RWPE2 (cell line): Measurements from ENCODE around the gene NFE2L3.
"Not testable (repeated sequence)": the region's sequence is repeated elsewhere in the genome, so short reads cannot be mapped to it uniquely, and the experiment has no call there.

ENCODE experiments used
- ATAC-seq: fragments of 200-7000 bp; cut with Tn5 transposase; 3 replicates; pipeline ENCODE4 v1.9.1; 2021; ENCODE audit warnings: low read depth
- DNase-seq: peaks from one replicate; pipeline ENCODE4 v3.0.0-alpha.2; 2020; ENCODE audit warnings: low spot score
- H3K27ac ChIP-seq: fragments of 450-650 bp; 2 replicates; pipeline ENCODE4 v1.5.1; 2017; ENCODE audit warnings: mild to moderate bottlenecking; ENCODE audit not compliant: poor library complexity, severe bottlenecking
- H3K27me3 ChIP-seq: fragments of 250-450 bp; sonication (Bioruptor Pico); 2 replicates; pipeline ENCODE4 v1.5.1; 2021; ENCODE audit warnings: mild to moderate bottlenecking, moderate library complexity; ENCODE audit not compliant: insufficient read depth, poor library complexity, severe bottlenecking
- H3K36me3 ChIP-seq: fragments of 250-450 bp; sonication (Bioruptor Pico); 2 replicates; pipeline ENCODE4 v1.5.1; 2020; ENCODE audit warnings: low read depth, mild to moderate bottlenecking, moderate library complexity
- H3K4me1 ChIP-seq: fragments of 250-450 bp; sonication (Bioruptor Pico); 2 replicates; pipeline ENCODE4 v1.5.1; 2021; ENCODE audit warnings: mild to moderate bottlenecking, moderate library complexity; ENCODE audit not compliant: insufficient read depth, poor library complexity, severe bottlenecking
- H3K4me3 ChIP-seq: fragments of 250-450 bp; sonication (Bioruptor Pico); 2 replicates; pipeline ENCODE4 v1.5.1; 2021; ENCODE audit warnings: mild to moderate bottlenecking, moderate library complexity; ENCODE audit not compliant: severe bottlenecking
- H3K9me3 ChIP-seq: fragments of 250-450 bp; sonication (Bioruptor Pico); 2 replicates; pipeline ENCODE4 v1.5.1; 2021; ENCODE audit warnings: mild to moderate bottlenecking, moderate library complexity; ENCODE audit not compliant: severe bottlenecking
- TF ChIP-seq, protein P1 (sequence below): fragments of 450-650 bp; IDR thresholded peaks from one replicate; pipeline ENCODE4 v1.5.1; 2017; ENCODE audit warnings: mild to moderate bottlenecking, moderate library complexity; ENCODE audit not compliant: poor library complexity, severe bottlenecking

Gene NFE2L3

GRCh38 chr7:26177269-26177668 is 25.3 kb downstream of the NFE2L3 start:
- H3K4me1 ChIP-seq, ATAC-seq, H3K4me3 ChIP-seq, H3K27ac ChIP-seq, H3K36me3 ChIP-seq, H3K27me3 ChIP-seq, DNase-seq, H3K9me3 ChIP-seq: not testable (repeated sequence)

DNA sequence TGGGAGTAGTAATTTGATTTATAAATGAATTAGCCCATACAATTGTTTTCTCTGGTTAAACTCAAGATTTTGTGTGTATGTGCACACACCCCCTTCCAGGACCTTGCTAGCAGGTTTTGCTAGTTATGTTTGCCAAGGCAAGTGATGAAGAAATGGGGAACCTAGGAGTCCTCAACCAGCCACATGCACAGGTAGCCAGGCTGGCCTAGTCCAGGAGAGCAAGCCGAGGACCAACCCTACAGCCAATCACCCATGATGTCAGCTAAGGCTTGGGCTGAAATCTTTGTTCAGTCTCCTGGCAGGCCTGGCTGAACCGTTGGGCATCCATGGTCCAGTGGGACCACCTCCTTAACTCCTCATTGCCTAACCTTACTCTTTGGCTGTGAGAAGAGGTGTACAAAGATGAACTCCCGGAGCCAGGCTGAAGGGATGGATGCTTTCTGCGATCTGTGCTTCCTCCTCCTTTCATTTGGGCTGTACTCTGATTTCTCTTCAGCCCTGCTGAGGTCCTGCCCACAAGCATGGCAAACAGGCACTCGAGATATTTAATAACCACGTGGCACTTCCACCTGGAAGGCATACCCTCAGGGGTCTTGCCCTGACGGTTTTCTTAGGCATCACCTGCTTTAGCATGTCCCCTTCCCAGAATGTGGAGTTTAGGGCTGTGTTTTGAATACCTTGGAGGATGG is 26.4 kb downstream of the NFE2L3 start:
- no peak overlapping the region for H3K4me3 ChIP-seq
- H3K4me1 ChIP-seq = no peaks in the 10 kb centered on the region
- no peak overlapping the region for H3K27ac ChIP-seq
- H3K27me3 ChIP-seq = no peaks in the 10 kb centered on the region
- TF ChIP-seq, protein P1, sequence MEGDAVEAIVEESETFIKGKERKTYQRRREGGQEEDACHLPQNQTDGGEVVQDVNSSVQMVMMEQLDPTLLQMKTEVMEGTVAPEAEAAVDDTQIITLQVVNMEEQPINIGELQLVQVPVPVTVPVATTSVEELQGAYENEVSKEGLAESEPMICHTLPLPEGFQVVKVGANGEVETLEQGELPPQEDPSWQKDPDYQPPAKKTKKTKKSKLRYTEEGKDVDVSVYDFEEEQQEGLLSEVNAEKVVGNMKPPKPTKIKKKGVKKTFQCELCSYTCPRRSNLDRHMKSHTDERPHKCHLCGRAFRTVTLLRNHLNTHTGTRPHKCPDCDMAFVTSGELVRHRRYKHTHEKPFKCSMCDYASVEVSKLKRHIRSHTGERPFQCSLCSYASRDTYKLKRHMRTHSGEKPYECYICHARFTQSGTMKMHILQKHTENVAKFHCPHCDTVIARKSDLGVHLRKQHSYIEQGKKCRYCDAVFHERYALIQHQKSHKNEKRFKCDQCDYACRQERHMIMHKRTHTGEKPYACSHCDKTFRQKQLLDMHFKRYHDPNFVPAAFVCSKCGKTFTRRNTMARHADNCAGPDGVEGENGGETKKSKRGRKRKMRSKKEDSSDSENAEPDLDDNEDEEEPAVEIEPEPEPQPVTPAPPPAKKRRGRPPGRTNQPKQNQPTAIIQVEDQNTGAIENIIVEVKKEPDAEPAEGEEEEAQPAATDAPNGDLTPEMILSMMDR = no peak
- peak; percentile 4; the same call in 1 of the 3 replicates for ATAC-seq
- no peak for DNase-seq
- H3K36me3 ChIP-seq = no peaks in the 10 kb centered on the region
- no peaks in the 10 kb centered on the region for H3K9me3 ChIP-seq

DNA sequence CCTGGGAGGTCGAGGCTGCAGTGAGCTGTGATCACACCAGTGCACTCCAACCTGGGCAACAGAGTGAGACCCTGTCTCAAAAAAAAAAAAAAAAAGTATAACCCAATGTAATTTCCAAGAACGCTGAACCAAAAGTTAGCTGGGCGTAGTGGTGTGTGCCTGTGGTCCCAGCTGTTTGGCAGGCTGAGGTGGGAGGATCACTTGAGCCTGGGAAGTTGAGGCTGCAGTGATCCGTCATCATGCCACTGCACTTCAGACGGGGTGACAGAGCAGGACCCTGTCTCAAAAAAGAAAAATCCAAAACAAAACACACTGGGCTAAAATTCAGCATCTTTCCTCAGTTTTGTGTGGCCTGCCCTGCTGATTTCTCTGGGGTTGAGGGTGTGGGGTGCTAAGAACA is 27.4 kb downstream of the NFE2L3 start:
- TF ChIP-seq, protein P1 = no peak
- ATAC-seq (no peak), DNase-seq (no peak)
- Histone ChIP-seq H3K27me3 (no peaks in the 10 kb centered on the region), H3K9me3 (no peaks in the 10 kb centered on the region), H3K36me3 (no peaks in the 10 kb centered on the region), H3K27ac (no peak overlapping the region), H3K4me3 (no peak overlapping the region), H3K4me1 (no peaks in the 10 kb centered on the region)

GRCh38 chr7:26179826-26180497 is 28.0 kb downstream of the NFE2L3 start:
- TF ChIP-seq, protein P1 = no peak
- Histone ChIP-seq H3K9me3 (no peaks in the 10 kb centered on the region), H3K27ac (no peak overlapping the region), H3K27me3 (no peaks in the 10 kb centered on the region), H3K4me1 (no peaks in the 10 kb centered on the region), H3K4me3 (no peak overlapping the region), H3K36me3 (peaks cover 4% of the 10 kb centered on the region; the same call in 1 of the 2 replicates)
- ATAC-seq (0 out of 3 replicates have a peak, but pooled peaks have one; percentile 2), DNase-seq (no peak)

DNA sequence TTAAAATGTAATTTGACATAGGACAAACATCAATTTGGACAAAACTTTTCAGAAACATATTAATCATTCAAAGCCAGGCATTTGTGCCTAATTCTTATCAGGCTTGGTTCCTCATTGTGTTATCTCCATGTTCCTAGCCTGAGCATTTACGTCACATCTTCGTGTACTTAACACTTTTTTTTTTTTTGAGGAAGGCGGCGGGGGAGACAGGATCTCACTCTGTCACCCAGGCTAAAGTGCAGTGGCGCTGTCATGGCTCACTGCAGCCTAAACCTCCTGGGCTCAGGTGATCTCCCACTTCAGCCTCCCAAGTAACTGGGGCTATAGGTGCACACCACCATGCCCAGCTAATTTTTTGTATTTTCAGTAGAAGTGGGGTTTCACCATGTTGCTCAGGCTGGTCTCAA is 28.8 kb downstream of the NFE2L3 start:
- Histone ChIP-seq H3K36me3 (peaks cover 9% of the 10 kb centered on the region), H3K4me3 (no peak overlapping the region), H3K4me1 (no peaks in the 10 kb centered on the region), H3K9me3 (no peaks in the 10 kb centered on the region), H3K27ac (no peak overlapping the region), H3K27me3 (no peaks in the 10 kb centered on the region)
- TF ChIP-seq, protein P1 = no peak
- DNase-seq = no peak
- no peak for ATAC-seq
